H9 (cell line): ENCODE measurements around the gene BBX. TPM values are rescaled to one million over a fixed set of nuclear protein-coding genes. Genes with fewer than 3 reads are reported as not detected.

ENCODE experiments used
- DNase-seq: peaks from one replicate; pipeline ENCODE4 v3.0.0-alpha.2; 2017
- H2AFZ ChIP-seq: one replicate; pipeline ENCODE4 v1.6.1; 2013; ENCODE audit warnings: mild to moderate bottlenecking, low read length, control low read depth, moderate library complexity
- H2AK5ac ChIP-seq: 2 replicates; pipeline ENCODE4 v1.6.1; 2013; ENCODE audit warnings: low read length, control low read depth, mixed read lengths; ENCODE audit not compliant: insufficient read length
- H2BK120ac ChIP-seq: one replicate; pipeline ENCODE4 v1.6.1; 2013; ENCODE audit warnings: low read depth, mild to moderate bottlenecking, low read length, control low read depth, inconsistent platforms; ENCODE audit not compliant: poor library complexity, severe bottlenecking
- H2BK12ac ChIP-seq: 2 replicates; pipeline ENCODE4 v1.6.1; 2013; ENCODE audit warnings: low read length, control low read depth, mixed read lengths, low read depth; ENCODE audit not compliant: insufficient read length
- H2BK15ac ChIP-seq: 2 replicates; pipeline ENCODE4 v1.6.1; 2013; ENCODE audit warnings: low read depth, low read length, control low read depth
- H2BK20ac ChIP-seq: one replicate; pipeline ENCODE4 v1.6.1; 2013; ENCODE audit warnings: low read depth, mild to moderate bottlenecking, low read length, control low read depth, inconsistent platforms; ENCODE audit not compliant: poor library complexity, severe bottlenecking
- H2BK5ac ChIP-seq: 2 replicates; pipeline ENCODE4 v1.6.1; 2013; ENCODE audit warnings: low read length, control low read depth, mixed read lengths; ENCODE audit not compliant: insufficient read length
- H3K14ac ChIP-seq: 2 replicates; pipeline ENCODE4 v1.6.1; 2013; ENCODE audit warnings: low read length, control low read depth; ENCODE audit not compliant: insufficient read depth
- H3K18ac ChIP-seq: 2 replicates; pipeline ENCODE4 v1.6.1; 2013; ENCODE audit warnings: low read depth, mild to moderate bottlenecking, mixed read lengths, low read length, control low read depth; ENCODE audit not compliant: insufficient read length
- H3K23ac ChIP-seq: 2 replicates; pipeline ENCODE4 v1.6.1; 2013; ENCODE audit warnings: low read length, control low read depth, mixed read lengths, low read depth; ENCODE audit not compliant: insufficient read length
- H3K23me2 ChIP-seq: 2 replicates; pipeline ENCODE4 v1.6.1; 2013; ENCODE audit warnings: low read depth, mild to moderate bottlenecking, mixed read lengths, low read length, control low read depth; ENCODE audit not compliant: insufficient read length, poor library complexity, severe bottlenecking
- H3K27ac ChIP-seq: 2 replicates; pipeline ENCODE4 v1.5.1; 2013; ENCODE audit warnings: low read length, control low read depth, mixed read lengths, low read depth; ENCODE audit not compliant: insufficient read length
- H3K27me3 ChIP-seq: 2 replicates; pipeline ENCODE4 v1.6.1; 2013; ENCODE audit warnings: low read length, control low read depth, inconsistent platforms; ENCODE audit not compliant: insufficient read depth
- H3K4ac ChIP-seq: 2 replicates; pipeline ENCODE4 v1.6.1; 2013; ENCODE audit warnings: low read depth, mild to moderate bottlenecking, control low read depth, inconsistent platforms, low read length, moderate library complexity
- H3K4me1 ChIP-seq: 2 replicates; pipeline ENCODE4 v1.6.1; 2013; ENCODE audit warnings: low read length, control low read depth, inconsistent platforms; ENCODE audit not compliant: insufficient read depth
- H3K4me2 ChIP-seq: 2 replicates; pipeline ENCODE4 v1.6.1; 2013; ENCODE audit warnings: low read length, control low read depth, mixed read lengths; ENCODE audit not compliant: insufficient read length, insufficient read depth
- H3K56ac ChIP-seq: 2 replicates; pipeline ENCODE4 v1.6.1; 2013; ENCODE audit warnings: low read depth, mild to moderate bottlenecking, mixed read lengths, low read length, control low read depth; ENCODE audit not compliant: insufficient read length
- H3K79me1 ChIP-seq: 2 replicates; pipeline ENCODE4 v1.6.1; 2013; ENCODE audit warnings: low read depth, mild to moderate bottlenecking, moderate library complexity, low read length, control low read depth, inconsistent platforms; ENCODE audit not compliant: insufficient read depth, poor library complexity, severe bottlenecking
- H3K79me2 ChIP-seq: 2 replicates; pipeline ENCODE4 v1.6.1; 2013; ENCODE audit warnings: low read length, control low read depth, inconsistent platforms; ENCODE audit not compliant: insufficient read depth
- H3K9ac ChIP-seq: 2 replicates; pipeline ENCODE4 v1.6.1; 2013; ENCODE audit warnings: low read length, control low read depth, mixed read lengths; ENCODE audit not compliant: insufficient read length; ENCODE audit errors: extremely low read depth
- H3K9me3 ChIP-seq: one replicate; pipeline ENCODE4 v1.6.1; 2013; ENCODE audit warnings: low read depth, low read length, inconsistent platforms; ENCODE audit not compliant: control insufficient read depth
- H3T11ph ChIP-seq: one replicate; pipeline ENCODE4 v1.6.1; 2013; ENCODE audit warnings: mild to moderate bottlenecking, low read length, control low read depth, inconsistent platforms
- H4K20me1 ChIP-seq: one replicate; pipeline ENCODE4 v1.6.1; 2013; ENCODE audit not compliant: control insufficient read depth, insufficient read length, insufficient read depth
- H4K5ac ChIP-seq: 2 replicates; pipeline ENCODE4 v1.6.1; 2013; ENCODE audit warnings: low read depth, mild to moderate bottlenecking, mixed read lengths, low read length, control low read depth; ENCODE audit not compliant: insufficient read length
- H4K8ac ChIP-seq: replicated peaks from 2 replicates; pipeline ENCODE4 v1.6.1; 2013; ENCODE audit warnings: low read length, control low read depth, mixed read lengths, low read depth; ENCODE audit not compliant: insufficient read length
- H4K91ac ChIP-seq: 2 replicates; pipeline ENCODE4 v1.6.1; 2013; ENCODE audit warnings: low read depth, mild to moderate bottlenecking, moderate library complexity, mixed read lengths, low read length, control low read depth; ENCODE audit not compliant: insufficient read length
- H3K27ac Mint-ChIP-seq, 3 experiments: 2 replicates in 2 of 3; 3 replicates in 1 of 3; pipeline ENCODE4 v1.8.0; 2020 to 2021; ENCODE audit warnings: mixed read lengths in 3 of 3, mild to moderate bottlenecking in 1 of 3, moderate library complexity in 1 of 3
- H3K27me3 Mint-ChIP-seq: 2 replicates; pipeline ENCODE4 v1.8.0; 2021; ENCODE audit warnings: low read depth, mild to moderate bottlenecking, moderate library complexity, mixed read lengths
- H3K36me3 Mint-ChIP-seq, 3 experiments: 2 replicates in 2 of 3; 3 replicates in 1 of 3; pipeline ENCODE4 v1.8.0; 2020 to 2021; ENCODE audit warnings: low read depth in 3 of 3, mixed read lengths in 3 of 3; ENCODE audit not compliant: insufficient read depth in 1 of 3
- H3K4me1 Mint-ChIP-seq, 2 experiments: 2 replicates each; pipeline ENCODE4 v1.8.0; 2020; ENCODE audit warnings: mixed read lengths in 2 of 2
- H3K4me3 Mint-ChIP-seq, 2 experiments: 2 replicates in 1 of 2; 3 replicates in 1 of 2; pipeline ENCODE4 v1.8.0; 2020 to 2021; ENCODE audit warnings: mild to moderate bottlenecking in 2 of 2, mixed read lengths in 2 of 2, moderate library complexity in 1 of 2
- H3K9me3 Mint-ChIP-seq, 2 experiments: 2 replicates in 1 of 2; 3 replicates in 1 of 2; pipeline ENCODE4 v1.8.0; 2020; ENCODE audit warnings: mild to moderate bottlenecking in 2 of 2, mixed read lengths in 2 of 2, moderate library complexity in 1 of 2
- CTCF ChIP-seq: fragments of 200-600 bp; sonication (generic); conservative IDR thresholded peaks from 3 replicates; pipeline ENCODE4 v1.8.0; 2021; ENCODE audit warnings: antibody characterized with exemption, mild to moderate bottlenecking
- WGBS: extraction: QIAGEN DNeasy Blood & Tissue Kit; methylation state at CpG from one replicate; pipeline ENCODE4 v1.1.7; 2013; ENCODE audit warnings: missing lambda C conversion rate, low lambda C conversion rate, mixed read lengths; ENCODE audit not compliant: insufficient read length; ENCODE audit errors: extremely low coverage; 5-methylcytosine and 5-hydroxymethylcytosine counted together
- total RNA-seq: library from RNA; stranded (reverse); gene quantifications from 2 replicates; pipeline ENCODE4 v1.2.1, GENCODE V29; 2021

BBX gene
- total RNA-seq, 1 experiment from 2014 or later, result 34.8 TPM

DNA sequence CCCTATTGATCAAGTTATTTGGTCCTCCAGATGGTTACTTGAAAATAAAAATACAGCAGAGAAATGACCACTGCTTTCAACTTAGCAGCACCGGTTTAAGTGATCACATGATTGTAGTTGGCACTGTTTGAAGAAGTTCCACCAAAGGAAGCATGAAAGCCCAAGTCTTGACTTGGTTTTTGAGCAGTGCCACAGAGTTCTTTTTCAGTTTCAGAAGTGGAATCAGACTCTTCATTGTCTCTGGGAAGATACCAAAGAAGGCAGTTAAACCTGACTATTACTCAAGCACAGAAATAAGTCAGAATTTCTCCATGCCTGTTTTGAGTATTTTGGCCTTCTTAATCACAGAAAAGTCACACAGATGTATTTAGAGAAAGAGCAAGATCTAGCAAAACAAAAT lies 66.7 kb downstream of the BBX start:
- Histone ChIP-seq H3K27ac (no peak overlapping the region), H2BK5ac (no peak overlapping the region), H3K18ac (no peak overlapping the region), H2AFZ (no peak overlapping the region), H3K4ac (no peak overlapping the region), H2BK12ac (no peak overlapping the region), H3K9ac (no peak overlapping the region), H3K9me3 (no peaks in the 10 kb centered on the region), H3K4me2 (no peak overlapping the region), H3K23ac (no peak overlapping the region), H3K79me2 (no peaks in the 10 kb centered on the region), H2AK5ac (no peak overlapping the region), H3T11ph (no peak overlapping the region), H3K14ac (no peak overlapping the region), H2BK120ac (no peak overlapping the region), H4K20me1 (no peaks in the 10 kb centered on the region), H3K79me1 (peaks cover 3% of the 10 kb centered on the region), H3K4me1 (no peaks in the 10 kb centered on the region), H3K23me2 (no peaks in the 10 kb centered on the region), H3K27me3 (no peaks in the 10 kb centered on the region), H4K8ac (no peak overlapping the region), H2BK15ac (no peak overlapping the region), H2BK20ac (no peak overlapping the region), H3K56ac (no peak overlapping the region), H4K91ac (no peak overlapping the region), H4K5ac (no peak overlapping the region)
- Mint-ChIP-seq H3K4me3 (no peak overlapping the region), H3K9me3 (no peaks in the 10 kb centered on the region), H3K27me3 (no peaks in the 10 kb centered on the region), H3K36me3 (peaks cover 0 to 2% (median 0%) of the 10 kb centered on the region in 3 experiments; a peak in 3 of 7 replicates), H3K27ac (no peak overlapping the region), H3K4me1 (peaks cover 8 to 13% of the 10 kb centered on the region in 2 experiments)
- no CpG with 5 or more reads among the region's 1 CpG for WGBS
- TF ChIP-seq CTCF, result no peak
- DNase-seq, result no peak
